HepG2 (cell line): ENCODE measurements around the gene AAMP. TPM values are rescaled to one million over a fixed set of nuclear protein-coding genes. Genes with fewer than 3 reads are reported as not detected.
A peak's percentile ranks its signal among the peaks of the same experiment; 100 is the strongest.

Experiments
- AHDC1 ChIP-seq: sonication (generic); formaldehyde crosslinking; IDR thresholded peaks from 2 replicates; pipeline ENCODE4 v1.5.1; 2020; ENCODE audit warnings: mild to moderate bottlenecking, missing genetic modification reagents, borderline replicate concordance
- CEBPZ ChIP-seq: IDR thresholded peaks from 2 replicates; pipeline ENCODE4 v1.6.1; 2012; ENCODE audit warnings: low read length, improper control_type of control experiment
- ETV5 ChIP-seq: IDR thresholded peaks from 2 replicates; pipeline ENCODE4 v1.6.1; 2018; ENCODE audit warnings: missing biosample characterization, missing genetic modification reagents, inconsistent platforms, borderline replicate concordance
- KDM1A ChIP-seq: IDR thresholded peaks from 2 replicates; pipeline ENCODE4 v1.6.1; 2016; ENCODE audit warnings: missing compliant biosample characterization
- KDM6A ChIP-seq: IDR thresholded peaks from 2 replicates; pipeline ENCODE4 v1.6.1; 2016; ENCODE audit warnings: low read depth
- KLF9 ChIP-seq: IDR thresholded peaks from 2 replicates; pipeline ENCODE4 v1.6.1; 2016; ENCODE audit warnings: low read depth
- TCF7L2 ChIP-seq: IDR thresholded peaks from 2 replicates; pipeline ENCODE4 v1.6.1; 2011; ENCODE audit warnings: mild to moderate bottlenecking, low read depth, low read length, moderate library complexity
- WIZ ChIP-seq: sonication (generic); formaldehyde crosslinking; IDR thresholded peaks from 2 replicates; pipeline ENCODE4 v1.5.1; 2020; ENCODE audit warnings: mild to moderate bottlenecking, missing genetic modification reagents
- ZFAT ChIP-seq: sonication (generic); formaldehyde crosslinking; conservative IDR thresholded peaks from 2 replicates; pipeline ENCODE4 v1.8.1; 2023; ENCODE audit warnings: missing genetic modification reagents, inconsistent platforms
- ZNF329 ChIP-seq: sonication (generic); formaldehyde crosslinking; IDR thresholded peaks from 2 replicates; pipeline ENCODE4 v1.9.0; 2021; ENCODE audit warnings: low read depth, mild to moderate bottlenecking, missing genetic modification reagents
- polyA plus RNA-seq, 8 experiments: library from polyadenylated mRNA; depleted of rRNA in 3 of 8; stranded (reverse) in 7 of 8; unstranded in 1 of 8; fragments of >200 nt; fragmentation: Illumina TruSeq in 4 of 8; extraction: Trizol in 4 of 8; gene quantifications; 2 replicates each; pipeline versions ENCODE4 v1.2.1 to v1.2.3, GENCODE V29; 2011 to 2016; ENCODE audit warnings: low read depth in 4 of 8, missing spikeins in 1 of 8, mixed read lengths in 1 of 8; ENCODE audit not compliant: insufficient read depth in 1 of 8
- total RNA-seq, 5 experiments: library from RNA; depleted of rRNA; stranded (reverse); fragments of >200 nt; fragmentation: Illumina TruSeq; extraction: Trizol; gene quantifications; 2 replicates each; pipeline ENCODE4 v1.2.3, GENCODE V29; 2016; ENCODE audit warnings: low read depth in 1 of 5
- TF ChIP-seq, protein P1 (sequence below): sonication (generic); formaldehyde crosslinking; IDR thresholded peaks from 2 replicates; pipeline ENCODE4 v1.5.0; 2020; ENCODE audit warnings: mild to moderate bottlenecking, missing genetic modification reagents, moderate library complexity
- TF ChIP-seq, protein P2 (sequence below): sonication (generic); formaldehyde crosslinking; conservative IDR thresholded peaks from 2 replicates; pipeline ENCODE4 v1.8.1; 2023; ENCODE audit warnings: missing genetic modification reagents
- TF ChIP-seq, protein P3 (sequence below): sonication (generic); formaldehyde crosslinking; IDR thresholded peaks from 2 replicates; pipeline ENCODE4 v1.8.1; 2022; ENCODE audit warnings: low read depth, mild to moderate bottlenecking, missing genetic modification reagents

Gene AAMP
- total and polyA plus RNA-seq, 2 of the 13 experiments (the other 11 are each of a cell fraction or from before 2014, with no cell fraction given) = 110 to 186 TPM

DNA sequence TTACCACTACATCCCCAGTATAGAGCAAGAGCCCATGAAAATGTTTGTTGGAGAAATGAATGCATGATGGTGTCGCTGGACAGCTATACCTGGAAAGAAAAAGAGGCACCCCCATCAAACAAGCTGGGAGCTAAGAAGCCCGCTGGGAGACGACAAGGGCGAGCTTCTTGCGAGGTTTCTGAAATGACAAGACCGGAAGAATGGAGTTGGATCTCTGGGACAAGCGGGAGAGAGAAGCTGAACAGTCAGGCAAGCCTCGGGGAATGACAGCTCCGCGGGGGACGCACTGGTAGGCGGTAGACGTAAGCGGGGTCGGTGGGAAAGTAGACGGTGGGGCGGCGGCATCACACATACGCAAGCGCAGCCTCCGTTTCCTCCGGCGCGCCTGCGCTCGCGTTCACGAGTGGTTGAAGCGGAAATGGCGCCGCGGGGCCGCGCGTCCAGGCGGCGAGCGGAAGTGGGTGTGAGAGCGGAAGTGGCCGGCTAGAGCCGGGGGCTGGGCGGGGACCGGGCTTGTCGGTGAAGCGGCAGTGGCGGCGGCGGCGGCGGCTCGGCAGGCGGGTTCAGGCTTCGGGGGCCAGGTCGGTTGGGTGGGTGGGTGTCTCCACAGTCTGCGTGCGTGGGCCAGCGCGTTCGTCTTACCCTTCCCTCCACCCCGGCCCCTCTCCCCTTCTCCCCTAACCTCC lies 53.1 kb downstream of the AAMP start, which contains the start of gene ARPC2 (continued):
- TF ChIP-seq, protein P1, sequence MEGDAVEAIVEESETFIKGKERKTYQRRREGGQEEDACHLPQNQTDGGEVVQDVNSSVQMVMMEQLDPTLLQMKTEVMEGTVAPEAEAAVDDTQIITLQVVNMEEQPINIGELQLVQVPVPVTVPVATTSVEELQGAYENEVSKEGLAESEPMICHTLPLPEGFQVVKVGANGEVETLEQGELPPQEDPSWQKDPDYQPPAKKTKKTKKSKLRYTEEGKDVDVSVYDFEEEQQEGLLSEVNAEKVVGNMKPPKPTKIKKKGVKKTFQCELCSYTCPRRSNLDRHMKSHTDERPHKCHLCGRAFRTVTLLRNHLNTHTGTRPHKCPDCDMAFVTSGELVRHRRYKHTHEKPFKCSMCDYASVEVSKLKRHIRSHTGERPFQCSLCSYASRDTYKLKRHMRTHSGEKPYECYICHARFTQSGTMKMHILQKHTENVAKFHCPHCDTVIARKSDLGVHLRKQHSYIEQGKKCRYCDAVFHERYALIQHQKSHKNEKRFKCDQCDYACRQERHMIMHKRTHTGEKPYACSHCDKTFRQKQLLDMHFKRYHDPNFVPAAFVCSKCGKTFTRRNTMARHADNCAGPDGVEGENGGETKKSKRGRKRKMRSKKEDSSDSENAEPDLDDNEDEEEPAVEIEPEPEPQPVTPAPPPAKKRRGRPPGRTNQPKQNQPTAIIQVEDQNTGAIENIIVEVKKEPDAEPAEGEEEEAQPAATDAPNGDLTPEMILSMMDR (CRISPR knock-in tag) = peak; percentile 34
- TF ChIP-seq KLF9 = 0 out of 2 replicates have a peak, but pooled peaks have one; percentile 66
- no peak for TF ChIP-seq WIZ (CRISPR knock-in tag)
- TF ChIP-seq, protein P2, sequence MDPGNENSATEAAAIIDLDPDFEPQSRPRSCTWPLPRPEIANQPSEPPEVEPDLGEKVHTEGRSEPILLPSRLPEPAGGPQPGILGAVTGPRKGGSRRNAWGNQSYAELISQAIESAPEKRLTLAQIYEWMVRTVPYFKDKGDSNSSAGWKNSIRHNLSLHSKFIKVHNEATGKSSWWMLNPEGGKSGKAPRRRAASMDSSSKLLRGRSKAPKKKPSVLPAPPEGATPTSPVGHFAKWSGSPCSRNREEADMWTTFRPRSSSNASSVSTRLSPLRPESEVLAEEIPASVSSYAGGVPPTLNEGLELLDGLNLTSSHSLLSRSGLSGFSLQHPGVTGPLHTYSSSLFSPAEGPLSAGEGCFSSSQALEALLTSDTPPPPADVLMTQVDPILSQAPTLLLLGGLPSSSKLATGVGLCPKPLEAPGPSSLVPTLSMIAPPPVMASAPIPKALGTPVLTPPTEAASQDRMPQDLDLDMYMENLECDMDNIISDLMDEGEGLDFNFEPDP = no peak
- TF ChIP-seq AHDC1 (CRISPR knock-in tag) = no peak; the same call in 1 of the 2 replicates
- TF ChIP-seq TCF7L2 = no peak
- peak; percentile 96 for TF ChIP-seq ETV5
- TF ChIP-seq, protein P3, sequence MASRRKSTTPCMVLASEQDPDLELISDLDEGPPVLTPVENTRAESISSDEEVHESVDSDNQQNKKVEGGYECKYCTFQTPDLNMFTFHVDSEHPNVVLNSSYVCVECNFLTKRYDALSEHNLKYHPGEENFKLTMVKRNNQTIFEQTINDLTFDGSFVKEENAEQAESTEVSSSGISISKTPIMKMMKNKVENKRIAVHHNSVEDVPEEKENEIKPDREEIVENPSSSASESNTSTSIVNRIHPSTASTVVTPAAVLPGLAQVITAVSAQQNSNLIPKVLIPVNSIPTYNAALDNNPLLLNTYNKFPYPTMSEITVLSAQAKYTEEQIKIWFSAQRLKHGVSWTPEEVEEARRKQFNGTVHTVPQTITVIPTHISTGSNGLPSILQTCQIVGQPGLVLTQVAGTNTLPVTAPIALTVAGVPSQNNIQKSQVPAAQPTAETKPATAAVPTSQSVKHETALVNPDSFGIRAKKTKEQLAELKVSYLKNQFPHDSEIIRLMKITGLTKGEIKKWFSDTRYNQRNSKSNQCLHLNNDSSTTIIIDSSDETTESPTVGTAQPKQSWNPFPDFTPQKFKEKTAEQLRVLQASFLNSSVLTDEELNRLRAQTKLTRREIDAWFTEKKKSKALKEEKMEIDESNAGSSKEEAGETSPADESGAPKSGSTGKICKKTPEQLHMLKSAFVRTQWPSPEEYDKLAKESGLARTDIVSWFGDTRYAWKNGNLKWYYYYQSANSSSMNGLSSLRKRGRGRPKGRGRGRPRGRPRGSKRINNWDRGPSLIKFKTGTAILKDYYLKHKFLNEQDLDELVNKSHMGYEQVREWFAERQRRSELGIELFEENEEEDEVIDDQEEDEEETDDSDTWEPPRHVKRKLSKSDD (CRISPR knock-in tag) = no peak
- no peak for TF ChIP-seq CEBPZ
- no peak for TF ChIP-seq ZFAT (CRISPR knock-in tag)
- TF ChIP-seq KDM1A = no peak
- TF ChIP-seq KDM6A (CRISPR knock-in tag) = no peak
- TF ChIP-seq ZNF329 (CRISPR knock-in tag) = 0 out of 2 replicates have a peak, but pooled peaks have one; percentile 66
